HepG2 (cell line): ENCODE results near the gene TSC22D4. TPM values are rescaled to one million over a fixed set of nuclear protein-coding genes. Genes with fewer than 3 reads are reported as not detected.
A peak's percentile ranks its signal among the peaks of the same experiment; 100 is the strongest.

Experiments used
- CREB1 ChIP-seq, 2 experiments: fragments of 450-650 bp in 1 of 2; IDR thresholded peaks; 2 replicates each; pipeline ENCODE4 v1.6.1; 2016 to 2017; ENCODE audit warnings: control low read depth in 1 of 2, mild to moderate bottlenecking in 1 of 2, missing compliant biosample characterization in 1 of 2, missing genetic modification characterization in 1 of 2
- ETS1 ChIP-seq: sonication (generic); formaldehyde crosslinking; IDR thresholded peaks from 2 replicates; pipeline ENCODE4 v1.4.0; 2020; ENCODE audit warnings: missing genetic modification reagents
- HDAC2 ChIP-seq: sonication (generic); formaldehyde crosslinking; IDR thresholded peaks from 2 replicates; pipeline ENCODE4 v1.4.0; 2020; ENCODE audit warnings: missing genetic modification reagents
- NFE2 ChIP-seq: sonication (generic); formaldehyde crosslinking; IDR thresholded peaks from 2 replicates; pipeline ENCODE4 v1.4.0; 2020; ENCODE audit warnings: missing genetic modification reagents
- NFIC ChIP-seq: IDR thresholded peaks from 2 replicates; pipeline ENCODE4 v1.6.1; 2012; ENCODE audit warnings: mild to moderate bottlenecking, low read length, inconsistent platforms
- SCMH1 ChIP-seq: sonication (generic); formaldehyde crosslinking; IDR thresholded peaks from 2 replicates; pipeline ENCODE4 v1.9.0; 2021; ENCODE audit warnings: missing genetic modification reagents, mild to moderate bottlenecking, borderline replicate concordance
- SRSF9 ChIP-seq: fragments of 200-400 bp; formaldehyde crosslinking; IDR thresholded peaks from 2 replicates; pipeline ENCODE4 v1.6.1; 2018; ENCODE audit warnings: borderline replicate concordance, mild to moderate bottlenecking, low read depth, low read length; ENCODE audit not compliant: insufficient read depth, poor library complexity, severe bottlenecking
- TGIF2 ChIP-seq: IDR thresholded peaks from 2 replicates; pipeline ENCODE4 v1.6.1; 2016; ENCODE audit warnings: control low read depth, missing compliant biosample characterization
- ZBTB3 ChIP-seq: sonication (generic); formaldehyde crosslinking; IDR thresholded peaks from 2 replicates; pipeline ENCODE4 v1.4.0; 2020; ENCODE audit warnings: low read depth, mild to moderate bottlenecking, moderate library complexity, missing genetic modification reagents, borderline replicate concordance
- ZBTB38 ChIP-seq: sonication (generic); formaldehyde crosslinking; IDR thresholded peaks from 2 replicates; pipeline ENCODE4 v1.5.1; 2020; ENCODE audit warnings: mild to moderate bottlenecking, missing genetic modification reagents
- ZNF230 ChIP-seq: sonication (generic); formaldehyde crosslinking; IDR thresholded peaks from 2 replicates; pipeline ENCODE4 v1.4.0; 2020; ENCODE audit warnings: mild to moderate bottlenecking, missing genetic modification reagents
- ZNF343 ChIP-seq: sonication (generic); formaldehyde crosslinking; IDR thresholded peaks from 2 replicates; pipeline ENCODE4 v1.4.0; 2020; ENCODE audit warnings: mild to moderate bottlenecking, missing genetic modification reagents
- polyA plus RNA-seq, 8 experiments: library from polyadenylated mRNA; depleted of rRNA in 3 of 8; stranded (reverse) in 7 of 8; unstranded in 1 of 8; fragments of >200 nt; fragmentation: Illumina TruSeq in 4 of 8; extraction: Trizol in 4 of 8; gene quantifications; 2 replicates each; pipeline versions ENCODE4 v1.2.1 to v1.2.3, GENCODE V29; 2011 to 2016; ENCODE audit warnings: low read depth in 4 of 8, missing spikeins in 1 of 8, mixed read lengths in 1 of 8; ENCODE audit not compliant: insufficient read depth in 1 of 8
- total RNA-seq, 5 experiments: library from RNA; depleted of rRNA; stranded (reverse); fragments of >200 nt; fragmentation: Illumina TruSeq; extraction: Trizol; gene quantifications; 2 replicates each; pipeline ENCODE4 v1.2.3, GENCODE V29; 2016; ENCODE audit warnings: low read depth in 1 of 5
- TF ChIP-seq, protein P1 (sequence below): sonication (generic); formaldehyde crosslinking; conservative IDR thresholded peaks from 2 replicates; pipeline ENCODE4 v1.8.0; 2022; ENCODE audit warnings: low read depth, missing genetic modification reagents
- TF ChIP-seq, protein P2 (sequence below): sonication (generic); formaldehyde crosslinking; IDR thresholded peaks from 2 replicates; pipeline ENCODE4 v1.5.1; 2020; ENCODE audit warnings: mild to moderate bottlenecking, missing genetic modification reagents, borderline replicate concordance
- TF ChIP-seq, protein P3 (sequence below): sonication (generic); formaldehyde crosslinking; IDR thresholded peaks from 2 replicates; pipeline ENCODE4 v1.5.0; 2020; ENCODE audit warnings: missing genetic modification reagents
- TF ChIP-seq, protein P4 (sequence below): sonication (generic); formaldehyde crosslinking; IDR thresholded peaks from 2 replicates; pipeline ENCODE4 v1.4.0; 2020; ENCODE audit warnings: missing genetic modification reagents
- TF ChIP-seq, protein P5 (sequence below): sonication (generic); formaldehyde crosslinking; conservative IDR thresholded peaks from 2 replicates; pipeline ENCODE4 v1.4.0; 2020; ENCODE audit warnings: missing genetic modification reagents
- TF ChIP-seq, protein P6 (sequence below): IDR thresholded peaks from 2 replicates; pipeline ENCODE4 v1.6.1; 2016; ENCODE audit warnings: low read depth
- TF ChIP-seq, protein P7 (sequence below): IDR thresholded peaks from 2 replicates; pipeline ENCODE4 v1.6.1; 2012; ENCODE audit warnings: inconsistent platforms

The TSC22D4 gene
- total and polyA plus RNA-seq, 2 of the 13 experiments (the other 11 are each of a cell fraction or from before 2014, with no cell fraction given) = 7.7 to 8.7 TPM

DNA sequence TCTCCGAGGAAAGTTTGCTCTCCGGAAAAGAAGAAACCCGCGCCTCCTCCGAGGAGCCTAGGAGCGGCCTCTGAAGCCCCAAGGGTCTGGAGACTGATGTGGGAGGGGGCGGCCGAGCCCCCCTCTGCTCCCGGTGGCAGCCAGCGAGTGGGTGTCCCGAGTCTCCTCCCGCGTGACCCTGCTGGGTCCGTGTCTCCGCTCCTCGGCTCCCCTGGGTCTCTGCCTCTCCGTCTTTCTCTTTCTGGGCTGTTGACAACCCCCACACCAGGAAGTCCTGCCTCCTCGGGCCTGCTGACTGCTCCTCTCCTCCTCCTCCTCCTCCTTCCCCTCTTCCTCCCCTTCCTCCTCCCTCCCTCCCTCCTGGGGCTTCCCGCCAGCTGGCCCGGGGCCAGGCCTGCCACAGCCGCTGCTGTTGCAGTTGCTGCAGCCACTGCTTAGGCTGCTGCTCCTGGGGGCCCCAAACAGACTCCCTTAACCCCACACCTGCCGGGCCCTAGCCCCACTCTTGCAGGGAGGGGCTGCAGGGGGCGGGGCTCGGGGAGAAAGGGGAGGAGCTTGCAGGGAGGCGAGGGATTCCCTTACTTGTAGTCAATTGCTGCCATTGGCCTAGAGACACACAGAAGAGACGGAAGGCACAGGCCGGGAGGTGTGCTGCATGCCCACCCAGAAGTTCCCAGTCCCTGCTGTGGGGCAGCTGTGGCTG is at the start of gene TSC22D4 (continued):
- TF ChIP-seq, protein P1, sequence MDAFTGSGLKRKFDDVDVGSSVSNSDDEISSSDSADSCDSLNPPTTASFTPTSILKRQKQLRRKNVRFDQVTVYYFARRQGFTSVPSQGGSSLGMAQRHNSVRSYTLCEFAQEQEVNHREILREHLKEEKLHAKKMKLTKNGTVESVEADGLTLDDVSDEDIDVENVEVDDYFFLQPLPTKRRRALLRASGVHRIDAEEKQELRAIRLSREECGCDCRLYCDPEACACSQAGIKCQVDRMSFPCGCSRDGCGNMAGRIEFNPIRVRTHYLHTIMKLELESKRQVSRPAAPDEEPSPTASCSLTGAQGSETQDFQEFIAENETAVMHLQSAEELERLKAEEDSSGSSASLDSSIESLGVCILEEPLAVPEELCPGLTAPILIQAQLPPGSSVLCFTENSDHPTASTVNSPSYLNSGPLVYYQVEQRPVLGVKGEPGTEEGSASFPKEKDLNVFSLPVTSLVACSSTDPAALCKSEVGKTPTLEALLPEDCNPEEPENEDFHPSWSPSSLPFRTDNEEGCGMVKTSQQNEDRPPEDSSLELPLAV (CRISPR knock-in tag) = no peak
- TF ChIP-seq, protein P2, sequence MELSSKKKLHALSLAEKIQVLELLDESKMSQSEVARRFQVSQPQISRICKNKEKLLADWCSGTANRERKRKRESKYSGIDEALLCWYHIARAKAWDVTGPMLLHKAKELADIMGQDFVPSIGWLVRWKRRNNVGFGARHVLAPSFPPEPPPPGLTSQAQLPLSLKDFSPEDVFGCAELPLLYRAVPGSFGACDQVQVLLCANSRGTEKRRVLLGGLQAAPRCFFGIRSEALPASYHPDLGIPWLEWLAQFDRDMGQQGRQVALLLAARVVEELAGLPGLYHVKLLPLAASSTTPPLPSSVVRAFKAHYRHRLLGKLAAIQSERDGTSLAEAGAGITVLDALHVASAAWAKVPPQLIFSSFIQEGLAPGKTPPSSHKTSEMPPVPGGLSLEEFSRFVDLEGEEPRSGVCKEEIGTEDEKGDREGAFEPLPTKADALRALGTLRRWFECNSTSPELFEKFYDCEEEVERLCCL (CRISPR knock-in tag) = peak; percentile 28; the same call in 1 of the 2 replicates
- no peak for TF ChIP-seq NFE2 (CRISPR knock-in tag)
- TF ChIP-seq, protein P3, sequence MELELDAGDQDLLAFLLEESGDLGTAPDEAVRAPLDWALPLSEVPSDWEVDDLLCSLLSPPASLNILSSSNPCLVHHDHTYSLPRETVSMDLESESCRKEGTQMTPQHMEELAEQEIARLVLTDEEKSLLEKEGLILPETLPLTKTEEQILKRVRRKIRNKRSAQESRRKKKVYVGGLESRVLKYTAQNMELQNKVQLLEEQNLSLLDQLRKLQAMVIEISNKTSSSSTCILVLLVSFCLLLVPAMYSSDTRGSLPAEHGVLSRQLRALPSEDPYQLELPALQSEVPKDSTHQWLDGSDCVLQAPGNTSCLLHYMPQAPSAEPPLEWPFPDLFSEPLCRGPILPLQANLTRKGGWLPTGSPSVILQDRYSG (CRISPR knock-in tag) = no peak
- 0 out of 2 replicates have a peak, but pooled peaks have one; percentile 51 for TF ChIP-seq NFIC
- no peak for TF ChIP-seq ZNF230
- TF ChIP-seq, protein P4, sequence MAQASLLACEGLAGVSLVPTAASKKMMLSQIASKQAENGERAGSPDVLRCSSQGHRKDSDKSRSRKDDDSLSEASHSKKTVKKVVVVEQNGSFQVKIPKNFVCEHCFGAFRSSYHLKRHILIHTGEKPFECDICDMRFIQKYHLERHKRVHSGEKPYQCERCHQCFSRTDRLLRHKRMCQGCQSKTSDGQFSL = no peak
- no peak for TF ChIP-seq SCMH1 (CRISPR knock-in tag)
- 0 out of 2 replicates have a peak, but pooled peaks have one; percentile 37 for TF ChIP-seq HDAC2 (CRISPR knock-in tag)
- TF ChIP-seq ETS1 = no peak
- TF ChIP-seq, protein P5, sequence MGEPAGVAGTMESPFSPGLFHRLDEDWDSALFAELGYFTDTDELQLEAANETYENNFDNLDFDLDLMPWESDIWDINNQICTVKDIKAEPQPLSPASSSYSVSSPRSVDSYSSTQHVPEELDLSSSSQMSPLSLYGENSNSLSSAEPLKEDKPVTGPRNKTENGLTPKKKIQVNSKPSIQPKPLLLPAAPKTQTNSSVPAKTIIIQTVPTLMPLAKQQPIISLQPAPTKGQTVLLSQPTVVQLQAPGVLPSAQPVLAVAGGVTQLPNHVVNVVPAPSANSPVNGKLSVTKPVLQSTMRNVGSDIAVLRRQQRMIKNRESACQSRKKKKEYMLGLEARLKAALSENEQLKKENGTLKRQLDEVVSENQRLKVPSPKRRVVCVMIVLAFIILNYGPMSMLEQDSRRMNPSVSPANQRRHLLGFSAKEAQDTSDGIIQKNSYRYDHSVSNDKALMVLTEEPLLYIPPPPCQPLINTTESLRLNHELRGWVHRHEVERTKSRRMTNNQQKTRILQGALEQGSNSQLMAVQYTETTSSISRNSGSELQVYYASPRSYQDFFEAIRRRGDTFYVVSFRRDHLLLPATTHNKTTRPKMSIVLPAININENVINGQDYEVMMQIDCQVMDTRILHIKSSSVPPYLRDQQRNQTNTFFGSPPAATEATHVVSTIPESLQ (CRISPR knock-in tag) = no peak
- TF ChIP-seq, protein P6, sequence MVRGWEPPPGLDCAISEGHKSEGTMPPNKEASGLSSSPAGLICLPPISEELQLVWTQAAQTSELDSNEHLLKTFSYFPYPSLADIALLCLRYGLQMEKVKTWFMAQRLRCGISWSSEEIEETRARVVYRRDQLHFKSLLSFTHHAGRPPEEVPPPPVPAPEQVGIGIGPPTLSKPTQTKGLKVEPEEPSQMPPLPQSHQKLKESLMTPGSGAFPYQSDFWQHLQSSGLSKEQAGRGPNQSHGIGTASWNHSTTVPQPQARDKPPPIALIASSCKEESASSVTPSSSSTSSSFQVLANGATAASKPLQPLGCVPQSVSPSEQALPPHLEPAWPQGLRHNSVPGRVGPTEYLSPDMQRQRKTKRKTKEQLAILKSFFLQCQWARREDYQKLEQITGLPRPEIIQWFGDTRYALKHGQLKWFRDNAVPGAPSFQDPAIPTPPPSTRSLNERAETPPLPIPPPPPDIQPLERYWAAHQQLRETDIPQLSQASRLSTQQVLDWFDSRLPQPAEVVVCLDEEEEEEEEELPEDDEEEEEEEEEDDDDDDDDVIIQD = no peak
- TF ChIP-seq, protein P7, sequence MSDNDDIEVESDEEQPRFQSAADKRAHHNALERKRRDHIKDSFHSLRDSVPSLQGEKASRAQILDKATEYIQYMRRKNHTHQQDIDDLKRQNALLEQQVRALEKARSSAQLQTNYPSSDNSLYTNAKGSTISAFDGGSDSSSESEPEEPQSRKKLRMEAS = 0 out of 2 replicates have a peak, but pooled peaks have one; percentile 14
- no peak for TF ChIP-seq ZBTB38 (CRISPR knock-in tag)
- no peak for TF ChIP-seq SRSF9
- no peak for TF ChIP-seq ZNF343 (CRISPR knock-in tag)
- TF ChIP-seq TGIF2 (CRISPR knock-in tag) = no peak
- no peak for TF ChIP-seq ZBTB3
- no peak for TF ChIP-seq CREB1 (IDR thresholded peaks at IDR 0.05)
- no peak for TF ChIP-seq CREB1 (CRISPR knock-in tag; IDR thresholded peaks at IDR 0.05)
